Stimulated activated CD8-positive, alpha-beta memory T cell treated with anti-CD3 and anti-CD28 coated beads, Interleukin-7, amount 100 ng/mL, for 48 hours (primary cell): ENCODE results near the gene AMZ1.

Source experiments
- DNase-seq, 2 donors: peaks; one replicate each; pipeline ENCODE4 v3.0.0-alpha.2; 2020; ENCODE audit warnings: low read depth in 1 of 2; ENCODE audit errors: extremely low read depth in 1 of 2

Gene AMZ1

DNA sequence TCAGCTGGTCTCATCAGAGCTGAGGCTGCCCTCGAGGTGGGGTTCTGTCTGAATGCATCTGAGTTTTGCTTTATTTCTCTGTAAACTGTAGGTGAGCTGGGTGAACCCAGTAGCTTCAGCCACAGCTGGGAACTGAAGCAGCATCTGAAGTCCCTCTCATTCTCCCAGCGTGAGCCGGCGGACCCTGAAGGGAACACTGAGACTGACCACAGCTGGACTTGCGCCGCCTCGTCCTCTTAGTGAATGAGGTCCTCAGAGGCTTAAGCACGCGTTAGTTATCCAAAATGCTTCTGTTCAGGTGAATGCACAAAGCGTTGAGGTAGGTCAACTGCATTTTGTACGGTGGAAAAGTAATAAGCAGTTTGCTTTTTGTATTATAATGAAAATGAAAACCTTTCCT, 76.6 kb downstream of the AMZ1 start:
- DNase-seq, result no peak
